ENCODE data around the gene C6orf89.

The C6orf89 gene

GRCh38 chr6:36886950-36887618 lies 1.3 kb downstream of the C6orf89 start:
- TF ChIP-seq FOXP2 (optimal IDR thresholded peaks at IDR 0.05; ENCODE audit: borderline replicate concordance, extremely low read depth, extremely low read length, insufficient read depth) (no peak), POLR2AphosphoS5 (IDR thresholded peaks at IDR 0.05; ENCODE audit: low read depth, low read length) (no peak), SIN3A (IDR thresholded peaks at IDR 0.05; ENCODE audit: borderline replicate concordance, insufficient read depth, low read length) (no peak), REST (IDR thresholded peaks at IDR 0.05; ENCODE audit: insufficient read depth in 1 of 2, low read depth in 2 of 2, low read length in 2 of 2) (no peak), TAF1 (IDR thresholded peaks at IDR 0.05; ENCODE audit: borderline replicate concordance, insufficient read depth, low read length) (no peak)

GRCh38 chr6:36888115-36888643 lies 2.4 kb downstream of the C6orf89 start:
- TF ChIP-seq TAF1 (IDR thresholded peaks at IDR 0.05; ENCODE audit: borderline replicate concordance, insufficient read depth, low read length) = no peak
- no peak for TF ChIP-seq SIN3A (IDR thresholded peaks at IDR 0.05; ENCODE audit: borderline replicate concordance, insufficient read depth, low read length)

GRCh38 chr6:36888654-36889481 lies 3.1 kb downstream of the C6orf89 start:
- no peak for TF ChIP-seq FOXP2 (optimal IDR thresholded peaks at IDR 0.05; ENCODE audit: borderline replicate concordance, extremely low read depth, extremely low read length, insufficient read depth)
- no peak for TF ChIP-seq REST (IDR thresholded peaks at IDR 0.05; ENCODE audit: insufficient read depth in 1 of 2, low read depth in 2 of 2, low read length in 2 of 2)
- no peak for TF ChIP-seq TAF1 (IDR thresholded peaks at IDR 0.05; ENCODE audit: borderline replicate concordance, insufficient read depth, low read length)
- no peak for TF ChIP-seq SIN3A (IDR thresholded peaks at IDR 0.05; ENCODE audit: borderline replicate concordance, insufficient read depth, low read length)
- TF ChIP-seq POLR2AphosphoS5 (IDR thresholded peaks at IDR 0.05; ENCODE audit: low read depth, low read length) = no peak

GRCh38 chr6:36890112-36890663 lies 4.4 kb downstream of the C6orf89 start:
- TF ChIP-seq POLR2AphosphoS5 (IDR thresholded peaks at IDR 0.05; ENCODE audit: low read depth, low read length) (no peak), FOXP2 (optimal IDR thresholded peaks at IDR 0.05; ENCODE audit: borderline replicate concordance, extremely low read depth, extremely low read length, insufficient read depth) (no peak), SIN3A (IDR thresholded peaks at IDR 0.05; ENCODE audit: borderline replicate concordance, insufficient read depth, low read length) (no peak), REST (IDR thresholded peaks at IDR 0.05; ENCODE audit: insufficient read depth in 1 of 2, low read depth in 2 of 2, low read length in 2 of 2) (no peak), TAF1 (IDR thresholded peaks at IDR 0.05; ENCODE audit: borderline replicate concordance, insufficient read depth, low read length) (no peak)
